GM21515 (cell line): Measurements from ENCODE around the gene C16orf74.

ENCODE experiments used
- ATAC-seq: cut with Tn5 transposase; IDR thresholded peaks from one replicate; pipeline ENCODE4 v1.9.1; 2021; ENCODE audit not compliant: unreplicated experiment

The C16orf74 gene

DNA sequence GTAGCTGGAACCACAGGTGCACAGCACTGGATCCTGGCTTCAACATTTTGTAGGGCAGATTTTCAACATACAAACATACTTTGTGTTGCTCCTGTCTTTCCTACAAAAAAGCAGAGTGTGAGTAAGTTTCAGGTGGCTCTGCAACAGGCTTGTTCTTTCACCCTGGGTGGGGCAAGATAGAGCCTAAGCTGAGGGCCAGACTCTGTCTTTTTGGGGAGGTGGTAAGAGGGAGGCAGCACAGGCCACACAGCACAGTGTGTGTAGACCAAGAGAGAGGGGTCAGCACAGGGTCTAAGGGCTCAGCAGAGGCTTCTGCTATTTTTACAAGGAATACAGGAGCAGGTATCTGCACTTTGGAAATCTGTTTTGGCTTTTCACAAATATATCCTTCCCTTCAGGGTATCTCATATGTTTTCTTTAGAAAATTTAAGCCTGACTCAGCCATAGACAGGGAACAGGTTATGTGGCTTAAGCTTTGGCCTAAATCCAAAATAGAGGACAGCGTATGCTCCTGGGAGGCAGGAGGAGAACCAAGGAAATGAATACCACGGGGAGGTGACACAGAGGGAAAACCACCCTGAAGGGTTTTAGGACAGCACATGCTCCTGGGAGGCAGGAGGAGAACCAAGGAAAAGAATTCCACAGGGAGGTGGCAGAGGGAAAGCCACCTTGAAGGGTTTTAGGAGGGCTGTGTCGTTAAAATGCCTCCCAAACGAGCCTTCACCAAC lies 26.9 kb upstream of the C16orf74 start:
- no peak for ATAC-seq

DNA sequence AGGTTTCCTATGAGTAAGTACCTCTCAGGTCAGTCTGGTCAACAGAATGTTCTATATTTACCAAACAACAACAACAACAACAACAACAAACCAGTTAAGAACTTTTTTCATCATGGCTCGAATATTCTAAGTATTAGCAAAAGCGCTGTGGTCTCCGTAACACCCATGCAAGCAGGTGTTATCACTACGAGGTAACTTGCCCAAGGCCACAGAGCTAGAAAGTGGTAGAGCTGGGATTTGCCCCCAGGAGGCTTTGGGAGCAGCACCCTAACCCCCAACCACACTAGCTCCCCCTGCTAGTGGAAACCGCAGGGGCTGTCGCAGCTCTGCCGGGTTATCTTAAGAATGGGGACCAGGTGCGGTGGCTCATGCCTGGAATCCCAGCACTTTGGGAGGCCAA lies 23.9 kb upstream of the C16orf74 start:
- no peak for ATAC-seq

DNA sequence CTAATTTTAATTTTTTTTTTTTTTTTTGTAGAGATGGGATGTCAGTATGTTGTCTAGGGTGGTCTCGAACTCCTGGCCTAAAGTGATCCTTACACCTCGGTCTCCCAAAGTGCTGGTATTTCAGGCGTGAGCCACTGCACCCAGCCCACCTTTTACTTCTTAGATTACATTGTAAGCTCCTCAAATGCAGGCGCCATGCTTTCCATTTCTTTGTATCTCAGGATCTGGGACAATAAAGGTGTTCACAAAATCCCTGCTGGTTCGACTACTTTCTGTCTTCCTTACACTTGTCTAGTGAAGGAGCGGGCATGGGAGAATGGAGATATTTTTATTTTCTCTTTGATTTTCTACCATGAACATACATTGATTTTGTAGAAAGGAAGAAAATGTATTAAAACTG lies 23.2 kb upstream of the C16orf74 start:
- ATAC-seq = no peak

DNA sequence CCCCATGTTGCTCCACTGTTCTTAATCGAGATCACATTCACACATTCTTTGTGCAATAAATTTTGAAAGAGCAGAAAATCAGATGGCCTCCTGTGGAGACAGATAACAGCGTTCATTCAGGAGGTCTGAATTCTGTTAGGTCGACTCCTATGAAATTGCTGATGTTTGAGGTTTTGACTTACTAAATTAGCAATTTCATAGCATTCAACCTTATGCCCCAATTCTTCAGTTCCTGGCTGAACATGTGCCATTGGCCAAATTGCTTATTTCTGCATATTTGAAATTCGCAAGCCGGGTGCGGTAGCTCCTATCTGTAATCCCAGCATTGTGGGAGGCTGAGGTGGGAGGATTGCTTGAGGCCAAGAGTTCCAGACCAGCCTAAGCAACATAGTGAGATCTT lies 22.1 kb upstream of the C16orf74 start:
- no peak for ATAC-seq

DNA sequence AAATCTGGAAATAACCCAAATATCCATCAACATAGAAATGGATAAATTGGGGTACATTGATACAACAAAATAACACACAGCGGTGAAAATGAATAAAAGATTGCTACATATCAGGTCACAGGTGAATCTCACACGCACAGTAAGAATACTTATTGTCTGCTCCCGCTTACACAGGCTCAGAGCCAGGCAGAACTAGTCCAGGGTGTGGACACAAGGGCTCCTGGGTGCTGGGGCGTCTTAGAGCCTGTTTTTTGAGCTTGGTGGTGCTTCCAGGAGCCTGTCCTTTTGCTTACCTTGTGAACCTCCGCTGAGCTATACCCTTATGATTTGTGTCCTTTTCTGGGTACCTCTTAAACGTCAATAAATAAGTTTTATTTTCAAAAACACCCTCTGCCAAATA lies 19.8 kb upstream of the C16orf74 start:
- ATAC-seq = no peak

DNA sequence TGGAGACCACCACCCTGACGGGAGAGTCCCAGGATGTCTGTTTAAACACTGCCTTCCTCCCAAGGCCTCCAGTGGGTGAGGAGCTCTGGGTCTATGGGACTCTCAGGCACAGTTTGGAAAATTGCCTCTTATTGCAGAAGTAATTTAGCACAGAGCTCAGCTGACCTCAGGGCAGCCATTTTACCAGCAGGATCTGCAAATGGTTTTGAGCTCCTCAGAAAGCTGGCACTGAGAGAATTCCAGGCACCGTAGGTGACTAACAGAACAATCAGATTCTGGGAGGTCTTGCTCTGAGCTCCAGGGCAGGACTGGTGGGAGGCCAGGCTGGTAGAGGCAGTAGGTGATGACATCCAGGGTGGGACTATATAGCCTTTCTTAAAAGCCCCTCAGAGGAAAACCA lies 17.3 kb upstream of the C16orf74 start:
- no peak for ATAC-seq

DNA sequence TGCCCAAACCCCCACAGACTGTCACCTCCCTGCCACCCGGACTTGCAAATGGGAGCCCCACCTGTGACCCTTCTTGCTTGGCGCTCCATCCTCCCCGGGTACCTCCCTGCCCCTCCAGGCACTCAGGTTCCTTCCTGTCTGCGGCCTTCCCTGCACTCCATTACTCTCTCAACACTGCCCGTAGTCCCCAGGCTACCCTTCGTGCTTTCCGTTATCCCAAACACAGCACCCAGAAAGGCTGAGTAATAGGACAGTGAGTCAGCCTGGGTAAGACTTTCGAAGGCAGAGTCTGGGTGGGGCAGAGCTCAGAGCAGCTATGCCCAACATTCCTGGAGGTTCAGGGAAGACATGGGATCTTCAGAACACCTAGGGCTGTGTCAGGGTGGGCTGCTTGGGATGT lies 16.6 kb upstream of the C16orf74 start:
- no peak for ATAC-seq

DNA sequence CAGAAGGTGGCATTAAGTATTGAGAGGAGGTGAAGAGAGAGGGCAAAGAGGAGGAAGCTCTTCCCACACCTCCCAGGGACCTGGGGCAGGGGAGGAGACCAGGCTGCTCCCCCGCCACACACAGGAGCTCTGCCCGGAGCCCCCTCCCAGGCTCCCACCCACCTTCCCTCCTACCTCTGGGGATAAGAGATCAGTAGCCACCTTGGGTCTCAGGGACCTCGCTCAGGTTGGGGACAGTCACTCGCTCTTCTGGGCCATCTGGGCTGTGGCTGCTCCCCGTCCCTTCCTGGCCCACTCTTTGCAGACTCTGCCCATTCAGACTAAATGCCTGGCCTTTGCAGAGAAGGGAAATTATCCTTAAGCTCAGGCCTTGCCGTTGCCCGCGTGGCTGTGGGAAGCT lies 14.9 kb upstream of the C16orf74 start:
- no peak for ATAC-seq

DNA sequence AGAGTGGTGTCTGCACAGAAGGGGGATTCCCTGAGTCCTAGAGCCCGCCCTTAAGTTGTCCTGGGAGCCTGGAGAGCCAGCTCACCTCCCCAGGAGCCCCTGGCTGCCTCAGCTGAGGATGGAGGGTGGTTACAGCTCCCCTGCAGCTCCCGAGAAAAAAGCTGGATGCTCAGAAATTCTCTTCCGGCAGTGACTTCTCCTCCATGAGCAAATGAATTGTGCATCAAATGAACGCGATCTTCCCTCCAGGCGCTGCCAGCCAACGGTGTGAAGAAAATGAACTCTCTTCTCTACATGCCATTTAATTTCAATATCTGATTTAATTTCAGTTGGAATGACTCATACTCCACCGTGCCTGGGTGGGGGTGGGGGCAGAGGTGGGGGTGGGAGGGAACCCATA lies 14.3 kb upstream of the C16orf74 start:
- no peak for ATAC-seq

DNA sequence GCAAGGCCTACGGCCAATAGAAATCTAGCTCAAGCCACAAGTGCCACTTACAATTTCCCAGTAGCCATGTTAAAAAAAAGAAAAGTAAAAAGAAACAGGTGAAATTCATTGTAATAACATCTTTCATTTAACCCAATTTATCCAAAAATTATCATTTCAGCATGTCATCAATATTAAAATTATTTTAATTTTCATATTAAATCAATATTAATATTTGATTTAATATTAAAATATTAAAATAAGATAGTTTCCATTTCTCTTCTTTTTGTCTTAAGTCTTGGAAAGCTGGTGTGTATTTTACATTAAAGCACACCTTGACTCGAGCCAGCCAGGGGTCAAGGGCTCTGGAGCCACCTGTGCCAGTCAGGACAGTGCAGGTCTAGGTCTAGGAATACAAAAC lies 12.7 kb upstream of the C16orf74 start:
- no peak for ATAC-seq

DNA sequence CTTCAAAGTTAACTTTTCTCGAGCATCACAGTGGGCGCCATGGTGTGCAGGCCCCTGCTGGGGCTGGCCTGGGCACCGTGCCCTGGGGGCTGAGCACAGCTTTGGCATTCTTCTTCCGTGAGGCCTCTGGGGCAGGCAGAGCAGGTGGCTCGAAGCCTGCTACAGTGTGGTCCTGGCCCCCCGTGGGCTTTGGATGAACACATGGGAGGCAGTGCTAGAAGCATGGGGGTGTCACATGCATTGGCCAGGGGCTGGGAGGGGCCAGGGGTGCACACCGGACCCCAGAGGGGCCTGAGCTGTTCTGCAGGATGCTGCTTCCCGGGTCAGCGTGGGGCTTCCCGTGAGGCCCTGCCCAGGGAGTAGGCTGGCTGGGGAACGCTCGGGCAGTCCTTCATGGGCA lies 12.1 kb upstream of the C16orf74 start:
- ATAC-seq = no peak

DNA sequence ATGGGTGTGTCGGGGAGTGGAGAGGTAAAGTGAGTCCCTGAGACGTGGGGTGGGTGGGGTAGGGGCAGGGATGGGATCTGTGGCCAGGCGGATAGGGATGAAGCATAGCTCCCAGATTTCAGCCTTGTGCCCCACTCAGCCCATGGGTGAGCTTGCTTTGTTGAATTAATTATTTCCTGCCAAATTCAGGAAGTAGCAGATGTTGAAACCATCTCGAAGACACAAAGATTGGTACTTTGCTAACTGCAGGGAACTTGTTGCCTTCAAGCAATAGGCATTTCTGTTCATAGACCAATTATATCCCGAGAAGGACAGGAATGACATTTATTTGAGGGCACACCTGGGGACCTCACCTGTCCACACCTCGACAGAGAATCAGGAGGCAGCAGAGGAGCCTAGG lies 11.0 kb upstream of the C16orf74 start:
- ATAC-seq = no peak

DNA sequence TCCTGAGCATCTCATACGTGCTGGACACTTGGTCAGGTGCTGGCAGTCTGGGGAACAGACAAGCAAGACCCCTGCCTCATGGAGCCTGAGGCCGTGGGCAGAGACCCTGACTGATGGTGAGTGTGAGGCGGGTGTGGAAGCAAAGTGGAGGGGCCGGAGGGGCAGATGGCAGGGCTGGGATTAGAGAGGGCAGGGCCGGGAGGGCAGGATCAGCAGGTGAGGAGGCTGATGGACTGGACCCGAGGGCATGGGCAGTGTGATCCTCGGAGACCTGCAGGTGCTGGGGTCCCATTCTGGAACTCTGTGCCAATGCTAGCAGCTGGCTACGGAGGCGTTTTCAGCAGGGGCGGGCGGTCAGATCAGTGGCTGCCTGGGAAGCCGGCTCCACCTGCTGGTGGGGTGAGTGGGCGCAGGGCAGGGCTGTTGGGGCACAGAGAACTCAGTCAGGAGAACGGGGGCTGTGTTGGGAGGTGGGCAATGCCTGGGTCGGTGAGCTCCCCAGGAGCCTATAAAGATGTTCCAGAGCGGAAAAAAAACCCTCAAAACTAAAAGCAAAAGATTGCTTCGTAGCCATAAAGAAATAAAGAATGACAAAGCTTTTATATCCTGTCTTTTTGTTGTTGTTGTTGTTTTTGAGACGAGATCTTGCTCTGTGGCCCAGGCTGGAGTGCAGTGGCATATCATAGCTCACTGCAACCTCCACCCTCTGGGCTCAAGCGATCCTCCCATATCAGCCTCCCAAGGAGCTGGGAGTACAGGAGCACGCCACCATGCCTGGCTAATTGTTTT lies 8.9 kb upstream of the C16orf74 start:
- ATAC-seq = no peak

DNA sequence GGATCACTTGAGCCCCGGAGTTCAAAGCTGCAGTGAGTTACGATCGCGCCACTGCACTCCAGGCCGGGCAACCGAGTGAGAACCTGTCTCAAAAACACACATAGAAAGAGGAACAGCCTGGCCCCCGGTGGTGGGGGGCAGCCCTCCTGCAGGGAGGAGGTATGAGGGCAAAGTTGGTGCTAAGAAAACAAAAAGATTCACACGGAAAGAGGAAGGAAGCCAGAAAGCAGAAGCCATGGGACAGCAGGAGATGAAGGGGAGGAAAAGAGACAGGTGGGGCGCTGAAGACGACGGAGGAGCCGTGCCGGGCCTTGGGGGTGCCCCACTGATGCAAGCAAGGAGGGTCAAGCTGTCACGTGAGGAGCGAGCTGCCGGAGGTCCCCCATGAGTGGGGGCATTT lies 8.2 kb upstream of the C16orf74 start:
- ATAC-seq = no peak

DNA sequence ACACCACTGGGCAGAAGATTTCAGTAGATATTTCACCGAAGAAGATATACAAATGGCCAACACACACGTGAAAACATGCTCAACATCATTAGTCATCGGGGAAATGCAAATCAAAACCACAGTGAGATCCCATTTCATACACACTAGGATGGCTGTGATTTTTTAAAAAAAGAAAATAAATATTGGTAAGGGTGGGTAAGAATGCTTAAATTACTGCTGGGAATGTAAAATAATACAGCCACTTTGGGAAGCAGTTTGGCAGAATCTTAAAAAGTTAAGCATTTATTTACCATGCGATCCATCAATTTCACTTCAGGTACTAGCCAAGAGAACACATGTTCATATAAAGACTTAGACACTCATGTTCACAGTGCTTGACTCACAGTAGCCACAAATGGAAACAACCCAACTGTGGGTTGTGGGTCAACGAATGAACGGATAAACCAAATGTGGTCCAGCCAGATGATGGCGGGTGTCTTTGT lies 6.5 kb upstream of the C16orf74 start:
- ATAC-seq = no peak

DNA sequence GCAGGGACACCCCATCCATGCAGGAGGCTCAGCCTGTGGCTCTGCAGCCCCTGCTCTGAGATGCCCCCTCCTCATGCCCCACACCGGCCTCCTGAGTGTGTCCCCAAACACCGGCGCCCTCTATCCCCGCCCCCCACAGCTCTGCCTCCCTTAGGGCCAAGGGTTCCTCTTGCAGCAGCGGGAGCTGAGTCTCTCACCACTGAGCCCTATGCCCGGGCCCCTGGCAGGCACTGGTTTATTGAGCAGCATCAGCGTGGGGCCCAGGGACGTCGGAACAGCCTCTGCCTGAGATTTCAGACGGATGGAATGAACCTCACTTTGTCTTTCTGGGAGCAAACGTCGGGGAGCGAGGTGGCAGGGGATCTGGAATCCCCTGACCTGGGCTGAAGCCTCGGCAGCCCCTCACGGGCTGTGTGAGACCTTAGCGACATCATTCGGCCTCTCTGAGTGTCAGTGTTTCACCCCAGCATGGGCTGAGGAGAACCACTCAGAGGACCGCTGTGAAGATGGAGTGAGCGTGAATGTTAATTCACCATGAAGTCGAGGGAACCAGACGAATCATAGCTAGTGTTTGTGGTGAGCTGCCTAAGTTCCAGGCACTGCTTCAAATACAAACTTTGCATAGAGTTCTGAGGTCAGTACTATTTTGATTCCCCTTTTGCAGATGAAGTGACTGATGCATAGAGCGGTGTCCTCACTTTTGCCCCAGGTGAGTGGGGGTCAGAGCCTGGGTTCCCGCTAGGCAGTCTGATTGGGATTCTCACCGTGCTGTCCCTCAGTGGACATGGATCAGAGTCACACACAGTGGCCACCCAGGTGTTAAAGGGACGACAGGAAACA lies 5.3 kb upstream of the C16orf74 start:
- ATAC-seq = peak; percentile 44

DNA sequence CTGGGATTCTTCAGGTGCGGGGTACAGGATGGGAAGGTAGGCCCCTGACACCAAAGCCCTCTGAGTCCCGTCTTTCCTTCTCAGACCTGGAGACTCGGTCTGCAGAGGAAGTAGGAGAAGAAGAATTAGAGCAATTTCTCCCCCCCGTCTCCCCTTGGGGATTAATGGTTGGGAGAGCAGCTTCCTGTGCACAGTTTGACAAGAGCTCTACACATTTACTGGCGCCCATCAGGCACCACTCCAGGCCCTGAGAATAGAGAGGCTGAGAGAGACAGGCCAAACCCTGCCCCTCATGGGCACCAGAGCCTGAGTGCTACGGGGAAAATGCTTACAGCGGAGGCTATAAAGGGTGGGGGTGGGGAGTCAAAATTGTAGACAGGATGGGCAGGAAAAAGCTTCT lies 3.5 kb upstream of the C16orf74 start:
- ATAC-seq = no peak

DNA sequence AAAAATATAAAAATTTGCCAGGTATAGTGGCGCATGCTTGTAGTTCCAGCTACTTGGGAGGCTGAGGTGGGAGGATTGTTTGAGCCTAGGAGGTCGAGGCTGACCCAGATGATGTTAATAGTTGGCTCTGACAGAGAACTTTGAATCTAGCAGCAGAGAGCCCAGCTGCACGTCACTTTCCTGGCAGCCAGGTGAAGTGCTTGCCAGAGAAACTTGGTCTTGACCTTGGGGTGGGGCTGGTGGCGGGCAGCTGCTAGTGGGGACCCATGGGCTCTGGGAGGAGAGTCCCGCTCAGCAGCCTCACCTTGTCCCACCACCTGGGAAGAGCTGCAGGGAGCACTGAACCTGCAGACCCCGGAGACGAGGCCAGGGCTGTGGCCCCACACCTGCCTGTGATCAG lies 3.1 kb upstream of the C16orf74 start:
- ATAC-seq = no peak

DNA sequence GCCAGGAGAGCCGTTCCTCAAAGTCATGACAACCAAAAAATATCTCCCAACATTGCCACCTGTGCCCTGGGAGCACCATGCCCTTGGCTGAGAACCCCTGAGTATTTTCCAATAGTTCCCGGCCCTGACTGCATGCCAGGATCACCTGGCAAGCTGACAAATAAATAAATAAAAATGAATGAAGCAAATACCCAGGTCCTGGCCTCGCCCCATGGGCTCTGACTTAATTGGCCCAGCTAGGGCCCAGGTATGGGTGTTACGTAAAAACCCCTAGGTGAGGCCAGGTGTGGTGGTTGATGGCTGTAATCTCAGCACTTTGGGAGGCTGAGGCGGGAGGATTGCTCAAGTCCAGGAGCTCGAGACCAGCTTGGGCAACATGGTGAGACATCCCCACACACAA lies 2.7 kb upstream of the C16orf74 start:
- no peak for ATAC-seq

DNA sequence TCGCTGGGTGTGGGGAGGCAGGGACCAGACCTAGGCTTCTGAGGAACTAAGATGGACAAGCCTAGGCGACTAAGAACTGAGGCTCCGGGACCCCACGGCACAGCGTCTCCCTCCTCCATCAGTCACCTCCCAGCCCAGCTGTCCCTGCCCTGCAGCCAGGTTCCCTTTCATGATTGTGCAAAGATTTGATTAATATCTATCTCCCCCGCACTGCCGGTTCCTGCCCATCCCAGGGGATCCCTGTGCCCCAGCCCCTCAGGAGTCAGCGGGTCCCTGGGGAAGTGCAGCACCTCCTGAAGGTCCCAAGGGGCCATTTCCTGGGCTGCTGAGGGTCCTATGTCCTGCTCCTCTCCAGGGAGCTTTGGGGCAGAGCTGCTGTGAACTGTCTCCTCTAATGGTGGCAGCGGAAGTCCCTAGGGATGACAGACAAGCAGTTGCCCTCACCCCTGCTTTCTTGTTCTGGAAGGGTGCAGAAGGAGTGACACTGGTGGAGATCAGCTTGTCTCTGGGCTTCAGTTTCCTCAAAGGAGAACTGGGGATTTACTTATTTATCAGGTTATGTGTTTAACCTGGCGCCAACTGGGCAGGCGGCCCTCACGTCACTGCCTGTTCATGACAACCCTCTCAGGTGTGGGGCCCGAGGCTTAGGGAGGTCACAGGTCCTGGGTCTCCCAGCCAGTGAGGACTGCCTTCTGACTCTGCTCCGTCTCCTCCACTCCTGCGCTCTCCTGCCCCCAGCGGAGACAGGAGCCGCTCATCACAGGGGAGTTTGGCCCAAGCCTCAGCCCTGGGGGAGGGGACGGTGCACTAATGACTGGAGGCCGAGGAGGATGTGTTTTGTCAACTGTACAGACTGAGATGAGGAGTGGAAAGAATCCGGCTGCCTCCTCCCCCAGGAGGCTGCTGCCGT lies 1.9 kb upstream of the C16orf74 start:
- ATAC-seq = no peak
